GM12891 (cell line): ENCODE results near the gene LRRC56.

Source experiments
- POLR2A ChIP-seq: IDR thresholded peaks from 2 replicates; pipeline ENCODE4 v1.6.1; 2011; ENCODE audit warnings: low read depth, low read length, control low read depth
- POLR2AphosphoS5 ChIP-seq: IDR thresholded peaks from 2 replicates; pipeline ENCODE4 v1.6.1; 2011; ENCODE audit warnings: low read depth, low read length, control low read depth
- SPI1 ChIP-seq: IDR thresholded peaks from 2 replicates; pipeline ENCODE4 v1.6.1; 2011; ENCODE audit warnings: low read depth, low read length, control low read depth
- TAF1 ChIP-seq: IDR thresholded peaks from 2 replicates; pipeline ENCODE4 v1.6.1; 2011; ENCODE audit warnings: low read depth, low read length, control low read depth

- TF ChIP-seq POLR2A = no peak
- TF ChIP-seq POLR2AphosphoS5 = no peak
- no peak for TF ChIP-seq TAF1
- TF ChIP-seq SPI1 = no peak
These were observed 11.6 kb downstream of the LRRC56 start for GRCh38 chr11:548700-549603.
